NT2/D1 (cell line): ENCODE measurements around the gene C16orf96.

Source experiments
- DNase-seq: peaks from one replicate; pipeline ENCODE4 v3.0.0-alpha.2; 2011; ENCODE audit warnings: low read depth, low spot score
- H3K27me3 ChIP-seq: 2 replicates; pipeline ENCODE4 v1.6.0; 2011; ENCODE audit warnings: mild to moderate bottlenecking; ENCODE audit not compliant: insufficient read length, insufficient read depth
- H3K36me3 ChIP-seq: 2 replicates; pipeline ENCODE4 v1.6.1; 2011; ENCODE audit warnings: mild to moderate bottlenecking, low read length, mixed read lengths; ENCODE audit not compliant: insufficient read depth, insufficient read length
- H3K4me1 ChIP-seq: 2 replicates; pipeline ENCODE4 v1.5.1; 2011; ENCODE audit not compliant: insufficient read depth, insufficient read length
- H3K4me3 ChIP-seq: 2 replicates; pipeline ENCODE4 v1.5.1; 2011; ENCODE audit warnings: low read depth; ENCODE audit not compliant: insufficient read length
- H3K9ac ChIP-seq: 2 replicates; pipeline ENCODE4 v1.6.0; 2011; ENCODE audit warnings: low read depth; ENCODE audit not compliant: insufficient read length
- H3K9me3 ChIP-seq: 2 replicates; pipeline ENCODE4 v1.5.1; 2011; ENCODE audit warnings: mild to moderate bottlenecking, low read length; ENCODE audit not compliant: insufficient read depth
- SUZ12 ChIP-seq: IDR thresholded peaks from 2 replicates; pipeline ENCODE4 v1.6.1; 2011; ENCODE audit not compliant: insufficient read length, insufficient read depth; ENCODE audit errors: extremely low read depth
- YY1 ChIP-seq: IDR thresholded peaks from 2 replicates; pipeline ENCODE4 v1.6.1; 2011; ENCODE audit not compliant: insufficient read length, insufficient read depth
- ZNF274 ChIP-seq: IDR thresholded peaks from 2 replicates; pipeline ENCODE4 v1.6.1; 2011; ENCODE audit warnings: mild to moderate bottlenecking, low read depth, low read length

Gene C16orf96

GRCh38 chr16:4586291-4586690 lies 30.2 kb downstream of the C16orf96 start:
- Histone ChIP-seq H3K4me1 (no peaks in the 10 kb centered on the region), H3K9ac (no peak overlapping the region), H3K27me3 (no peaks in the 10 kb centered on the region), H3K9me3 (peaks cover 14% of the 10 kb centered on the region; the same call in 1 of the 2 replicates), H3K4me3 (no peak overlapping the region), H3K36me3 (no peaks in the 10 kb centered on the region)
- no peak for DNase-seq
- no peak for TF ChIP-seq YY1

GRCh38 chr16:4588386-4588785 lies 32.2 kb downstream of the C16orf96 start:
- no peak for DNase-seq
- TF ChIP-seq SUZ12 = no peak
- TF ChIP-seq ZNF274 = no peak
- no peak for TF ChIP-seq YY1

GRCh38 chr16:4588961-4589360 lies 32.8 kb downstream of the C16orf96 start:
- no peaks in the 10 kb centered on the region for H3K27me3 ChIP-seq
- H3K9me3 ChIP-seq = peaks cover 14% of the 10 kb centered on the region; the same call in 1 of the 2 replicates
- H3K4me1 ChIP-seq = peaks cover 25% of the 10 kb centered on the region
- TF ChIP-seq ZNF274 (no peak), YY1 (no peak), SUZ12 (no peak)
- H3K4me3 ChIP-seq = no peak overlapping the region
- no peak for DNase-seq
- H3K36me3 ChIP-seq = no peaks in the 10 kb centered on the region
- no peak overlapping the region for H3K9ac ChIP-seq

More at GRCh38 chr16:4588386-4588785, 32.2 kb downstream of the C16orf96 start:
- H3K9ac ChIP-seq = no peak overlapping the region
- H3K4me1 ChIP-seq = peaks cover 20% of the 10 kb centered on the region
- H3K4me3 ChIP-seq = no peak overlapping the region
- peaks cover 14% of the 10 kb centered on the region; the same call in 1 of the 2 replicates for H3K9me3 ChIP-seq
- H3K27me3 ChIP-seq = no peaks in the 10 kb centered on the region
- H3K36me3 ChIP-seq = no peaks in the 10 kb centered on the region

- no peak for DNase-seq
- TF ChIP-seq YY1 = no peak
- no peak for TF ChIP-seq SUZ12
- TF ChIP-seq ZNF274 = no peak
- H3K27me3 ChIP-seq = peaks cover 5% of the 10 kb centered on the region
- H3K4me1 ChIP-seq = peaks cover 30% of the 10 kb centered on the region
- no peak overlapping the region for H3K9ac ChIP-seq
- H3K36me3 ChIP-seq = no peaks in the 10 kb centered on the region
- peaks cover 14% of the 10 kb centered on the region; the same call in 1 of the 2 replicates for H3K9me3 ChIP-seq
- H3K4me3 ChIP-seq = no peak overlapping the region
Measured at GRCh38 chr16:4591191-4591590, 35.1 kb downstream of the C16orf96 start.

GRCh38 chr16:4591706-4592470 lies 35.7 kb downstream of the C16orf96 start:
- peaks cover 14% of the 10 kb centered on the region; the same call in 1 of the 2 replicates for H3K9me3 ChIP-seq
- no peak overlapping the region for H3K9ac ChIP-seq
- peaks cover 30% of the 10 kb centered on the region for H3K4me1 ChIP-seq
- no peak overlapping the region for H3K4me3 ChIP-seq
- TF ChIP-seq SUZ12 = no peak
- TF ChIP-seq YY1 = no peak
- no peak for TF ChIP-seq ZNF274
- no peak for DNase-seq
- peaks cover 5% of the 10 kb centered on the region for H3K27me3 ChIP-seq
- no peaks in the 10 kb centered on the region for H3K36me3 ChIP-seq

GRCh38 chr16:4593086-4593485 lies 36.9 kb downstream of the C16orf96 start:
- TF ChIP-seq YY1 = no peak
- TF ChIP-seq SUZ12 = no peak
- TF ChIP-seq ZNF274 = no peak
- no peak for DNase-seq
- H3K36me3 ChIP-seq = no peaks in the 10 kb centered on the region

GRCh38 chr16:4594433-4595410 lies 38.6 kb downstream of the C16orf96 start:
- Histone ChIP-seq H3K4me3 (no peak overlapping the region), H3K9ac (peak overlapping the region; percentile 14), H3K4me1 (peaks cover 33% of the 10 kb centered on the region), H3K36me3 (no peaks in the 10 kb centered on the region), H3K9me3 (no peaks in the 10 kb centered on the region), H3K27me3 (peaks cover 5% of the 10 kb centered on the region)
- no peak for TF ChIP-seq SUZ12
- no peak for TF ChIP-seq ZNF274
- DNase-seq = no peak

More at GRCh38 chr16:4593086-4593485, 36.9 kb downstream of the C16orf96 start:
- Histone ChIP-seq H3K9me3 (peaks cover 9% of the 10 kb centered on the region; the same call in 1 of the 2 replicates), H3K9ac (peak overlapping the region; percentile 11), H3K27me3 (peaks cover 5% of the 10 kb centered on the region), H3K4me3 (no peak overlapping the region), H3K4me1 (peaks cover 30% of the 10 kb centered on the region)
